ENCODE results near the gene HES4.

The HES4 gene

DNA sequence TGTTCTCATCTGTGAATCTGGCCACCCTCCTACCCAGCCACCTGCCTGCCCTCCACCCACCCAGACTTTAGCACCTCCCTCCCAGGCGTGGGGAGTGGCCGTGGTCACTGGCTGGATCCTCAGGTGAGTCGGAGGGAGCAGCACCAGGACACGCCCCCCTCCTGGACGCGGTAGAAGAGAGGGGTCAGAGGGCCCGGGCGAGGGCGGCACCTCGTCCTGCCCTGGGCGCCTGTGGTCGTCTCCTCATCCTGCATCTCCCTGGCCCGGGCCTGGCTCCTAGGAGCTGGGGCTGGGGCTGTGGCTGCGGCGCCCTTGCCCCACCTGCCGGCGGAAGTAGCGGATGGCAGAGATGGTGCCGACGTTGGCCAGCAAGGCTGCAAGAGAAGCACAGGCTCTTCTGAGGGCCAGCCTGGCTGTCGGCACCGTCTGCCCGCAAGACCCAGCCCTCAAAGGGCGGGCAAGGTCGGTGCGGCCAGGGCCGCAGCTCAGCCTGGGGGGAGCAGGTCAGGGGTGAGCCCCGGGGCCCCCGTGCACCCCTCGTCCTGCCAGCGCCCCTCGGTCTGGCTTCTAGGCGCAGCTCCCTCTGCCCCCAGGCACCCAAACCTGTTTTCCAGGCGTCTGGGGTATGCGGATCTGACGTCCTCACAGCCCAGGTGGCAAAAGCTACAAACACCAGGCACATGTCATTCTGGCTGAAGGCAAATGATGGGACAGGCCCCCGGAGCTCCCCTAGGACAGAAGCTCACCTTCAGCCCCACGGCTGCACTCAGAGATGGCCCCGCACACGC is 23.8 kb downstream of the HES4 start:
- Histone ChIP-seq H3K27ac (ENCODE audit: low read length) (peak overlapping the region; percentile 69), H3K9ac (ENCODE audit: low read length in 2 of 2) (peak overlapping the region in 1 of 2 donors; percentile 60), H3K4me1 (ENCODE audit: control insufficient read depth, insufficient read depth, low read length) (peaks cover 12% of the 10 kb centered on the region), H3K4me3 (ENCODE audit: low read length in 2 of 2) (peak overlapping the region; percentile 31 to 77), H3K27me3 (ENCODE audit: control insufficient read depth in 1 of 2, insufficient read depth in 2 of 2, low read length in 2 of 2) (peaks cover 12 to 46% of the 10 kb centered on the region in 2 donors), H3K36me3 (ENCODE audit: control insufficient read depth in 2 of 2, insufficient read depth in 2 of 2, low read length in 2 of 2) (no peaks in the 10 kb centered on the region), H3K9me3 (ENCODE audit: control insufficient read depth in 2 of 2, low read length in 2 of 2) (no peaks in the 10 kb centered on the region)

GRCh38 chr1:975365-975764 is 24.5 kb downstream of the HES4 start:
- Histone ChIP-seq H3K9ac (ENCODE audit: low read length in 2 of 2) (no peak overlapping the region), H3K27ac (ENCODE audit: low read length) (no peak overlapping the region), H3K27me3 (ENCODE audit: control insufficient read depth in 1 of 2, insufficient read depth in 2 of 2, low read length in 2 of 2) (peaks cover 16 to 52% of the 10 kb centered on the region in 2 donors), H3K36me3 (ENCODE audit: control insufficient read depth in 2 of 2, insufficient read depth in 2 of 2, low read length in 2 of 2) (no peaks in the 10 kb centered on the region), H3K4me3 (ENCODE audit: low read length in 2 of 2) (peak overlapping the region in 1 of 2 donors; percentile 77), H3K4me1 (ENCODE audit: control insufficient read depth, insufficient read depth, low read length) (peaks cover 12% of the 10 kb centered on the region), H3K9me3 (ENCODE audit: control insufficient read depth in 2 of 2, low read length in 2 of 2) (no peaks in the 10 kb centered on the region)

GRCh38 chr1:974687-975328 is 25.1 kb downstream of the HES4 start:
- Histone ChIP-seq H3K4me1 (ENCODE audit: control insufficient read depth, insufficient read depth, low read length) (peaks cover 12% of the 10 kb centered on the region), H3K36me3 (ENCODE audit: control insufficient read depth in 2 of 2, insufficient read depth in 2 of 2, low read length in 2 of 2) (no peaks in the 10 kb centered on the region), H3K4me3 (ENCODE audit: low read length in 2 of 2) (no peak overlapping the region), H3K9ac (ENCODE audit: low read length in 2 of 2) (no peak overlapping the region), H3K27me3 (ENCODE audit: control insufficient read depth in 1 of 2, insufficient read depth in 2 of 2, low read length in 2 of 2) (peaks cover 20 to 57% of the 10 kb centered on the region in 2 donors), H3K9me3 (ENCODE audit: control insufficient read depth in 2 of 2, low read length in 2 of 2) (no peaks in the 10 kb centered on the region), H3K27ac (ENCODE audit: low read length) (no peak overlapping the region)

DNA sequence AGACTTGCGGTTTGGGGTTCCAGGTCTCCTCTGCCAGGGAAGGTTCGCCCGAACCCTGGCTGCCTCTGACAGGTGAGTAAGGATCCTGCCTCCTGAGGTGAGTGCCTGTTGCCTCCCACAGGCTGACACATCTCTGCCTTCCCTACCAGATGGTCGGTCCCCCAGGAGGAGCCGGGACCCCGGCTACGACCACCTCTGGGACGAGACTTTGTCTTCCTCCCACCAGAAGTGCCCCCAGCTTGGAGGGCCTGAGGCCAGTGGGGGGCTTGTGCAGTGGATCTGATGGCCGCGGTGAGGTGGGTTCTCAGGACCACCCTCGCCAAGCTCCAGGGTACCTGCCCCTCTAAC is 25.6 kb downstream of the HES4 start:
- no peaks in the 10 kb centered on the region for H3K36me3 ChIP-seq (ENCODE audit: control insufficient read depth in 2 of 2, insufficient read depth in 2 of 2, low read length in 2 of 2)
- H3K4me3 ChIP-seq (ENCODE audit: low read length in 2 of 2): no peak overlapping the region
- peaks cover 12% of the 10 kb centered on the region for H3K4me1 ChIP-seq (ENCODE audit: control insufficient read depth, insufficient read depth, low read length)
- no peak overlapping the region for H3K27ac ChIP-seq (ENCODE audit: low read length)
- no peaks in the 10 kb centered on the region for H3K9me3 ChIP-seq (ENCODE audit: control insufficient read depth in 2 of 2, low read length in 2 of 2)
- peaks cover 25 to 57% of the 10 kb centered on the region in 2 donors for H3K27me3 ChIP-seq (ENCODE audit: control insufficient read depth in 1 of 2, insufficient read depth in 2 of 2, low read length in 2 of 2)
- H3K9ac ChIP-seq (ENCODE audit: low read length in 2 of 2): no peak overlapping the region

- H3K4me1 ChIP-seq (ENCODE audit: control insufficient read depth, insufficient read depth, low read length): peaks cover 12% of the 10 kb centered on the region
- no peak overlapping the region for H3K27ac ChIP-seq (ENCODE audit: low read length)
- no peak overlapping the region for H3K9ac ChIP-seq (ENCODE audit: low read length in 2 of 2)
- no peaks in the 10 kb centered on the region for H3K36me3 ChIP-seq (ENCODE audit: control insufficient read depth in 2 of 2, insufficient read depth in 2 of 2, low read length in 2 of 2)
- H3K27me3 ChIP-seq (ENCODE audit: control insufficient read depth in 1 of 2, insufficient read depth in 2 of 2, low read length in 2 of 2): peaks cover 30 to 59% of the 10 kb centered on the region in 2 donors
- no peaks in the 10 kb centered on the region for H3K9me3 ChIP-seq (ENCODE audit: control insufficient read depth in 2 of 2, low read length in 2 of 2)
- H3K4me3 ChIP-seq (ENCODE audit: low read length in 2 of 2): no peak overlapping the region
Measured at GRCh38 chr1:973459-974292, 26.2 kb downstream of the HES4 start.

- H3K27me3 ChIP-seq (ENCODE audit: control insufficient read depth in 1 of 2, insufficient read depth in 2 of 2, low read length in 2 of 2): peaks cover 38 to 64% of the 10 kb centered on the region in 2 donors
Measured at GRCh38 chr1:972726-973458, 27.0 kb downstream of the HES4 start.

DNA sequence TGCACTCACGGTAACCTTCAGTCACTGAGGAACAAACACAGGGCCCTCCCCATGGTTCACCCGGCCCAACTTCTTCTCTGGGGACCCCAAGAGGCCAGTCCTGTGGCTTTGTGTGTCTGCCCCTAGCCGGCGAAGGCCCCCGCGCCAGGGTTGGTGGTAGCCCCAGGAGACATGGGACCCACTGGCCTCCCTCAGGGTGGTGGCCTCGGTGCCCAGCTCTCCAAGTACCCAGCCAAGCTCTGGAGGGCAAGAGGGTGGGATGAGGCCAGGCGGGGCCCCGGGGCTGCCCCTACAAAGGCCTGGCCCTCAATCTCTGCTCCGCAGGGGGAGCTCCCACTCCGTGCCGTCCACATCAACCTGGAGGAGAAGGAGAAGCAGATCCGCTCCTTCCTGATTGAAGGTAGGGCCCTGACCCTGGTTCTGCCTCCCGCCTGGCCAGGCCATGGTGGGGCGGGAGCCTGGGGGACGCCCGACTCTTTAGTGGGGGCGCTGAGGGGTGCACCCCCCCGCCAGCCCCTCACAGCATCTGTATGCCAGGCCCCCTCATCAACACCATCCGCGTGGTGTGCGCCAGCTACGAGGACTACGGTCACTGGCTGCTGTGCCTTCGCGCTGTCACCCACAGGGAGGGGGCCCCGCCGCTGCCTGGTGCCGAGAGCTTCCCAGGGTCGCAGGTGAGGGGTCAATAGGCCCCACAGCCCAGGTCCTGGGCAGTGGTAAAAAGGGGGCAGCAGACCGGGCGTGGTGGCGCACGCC is 28.0 kb downstream of the HES4 start:
- H3K4me3 ChIP-seq (ENCODE audit: low read length in 2 of 2): no peak overlapping the region
- H3K36me3 ChIP-seq (ENCODE audit: control insufficient read depth in 2 of 2, insufficient read depth in 2 of 2, low read length in 2 of 2): no peaks in the 10 kb centered on the region
- peaks cover 45 to 68% of the 10 kb centered on the region in 2 donors for H3K27me3 ChIP-seq (ENCODE audit: control insufficient read depth in 1 of 2, insufficient read depth in 2 of 2, low read length in 2 of 2)
- peaks cover 19% of the 10 kb centered on the region for H3K4me1 ChIP-seq (ENCODE audit: control insufficient read depth, insufficient read depth, low read length)
- H3K9me3 ChIP-seq (ENCODE audit: control insufficient read depth in 2 of 2, low read length in 2 of 2): no peaks in the 10 kb centered on the region
- H3K9ac ChIP-seq (ENCODE audit: low read length in 2 of 2): no peak overlapping the region
- H3K27ac ChIP-seq (ENCODE audit: low read length): no peak overlapping the region

More at GRCh38 chr1:972726-973458, 27.0 kb downstream of the HES4 start:
- H3K4me3 ChIP-seq (ENCODE audit: low read length in 2 of 2): no peak overlapping the region
- H3K4me1 ChIP-seq (ENCODE audit: control insufficient read depth, insufficient read depth, low read length): peaks cover 12% of the 10 kb centered on the region
- H3K27ac ChIP-seq (ENCODE audit: low read length): no peak overlapping the region
- H3K9me3 ChIP-seq (ENCODE audit: control insufficient read depth in 2 of 2, low read length in 2 of 2): no peaks in the 10 kb centered on the region
- H3K36me3 ChIP-seq (ENCODE audit: control insufficient read depth in 2 of 2, insufficient read depth in 2 of 2, low read length in 2 of 2): no peaks in the 10 kb centered on the region
- no peak overlapping the region for H3K9ac ChIP-seq (ENCODE audit: low read length in 2 of 2)

GRCh38 chr1:970973-971730 is 28.7 kb downstream of the HES4 start:
- H3K4me3 ChIP-seq (ENCODE audit: low read length in 2 of 2): no peak overlapping the region
- peaks cover 45 to 66% of the 10 kb centered on the region in 2 donors for H3K27me3 ChIP-seq (ENCODE audit: control insufficient read depth in 1 of 2, insufficient read depth in 2 of 2, low read length in 2 of 2)
- H3K9me3 ChIP-seq (ENCODE audit: control insufficient read depth in 2 of 2, low read length in 2 of 2): no peaks in the 10 kb centered on the region
- no peak overlapping the region for H3K27ac ChIP-seq (ENCODE audit: low read length)
- no peak overlapping the region for H3K9ac ChIP-seq (ENCODE audit: low read length in 2 of 2)
- peaks cover 23% of the 10 kb centered on the region for H3K4me1 ChIP-seq (ENCODE audit: control insufficient read depth, insufficient read depth, low read length)
- H3K36me3 ChIP-seq (ENCODE audit: control insufficient read depth in 2 of 2, insufficient read depth in 2 of 2, low read length in 2 of 2): no peaks in the 10 kb centered on the region

GRCh38 chr1:970242-970972 is 29.5 kb downstream of the HES4 start:
- Histone ChIP-seq H3K27me3 (ENCODE audit: control insufficient read depth in 1 of 2, insufficient read depth in 2 of 2, low read length in 2 of 2) (peaks cover 45 to 59% of the 10 kb centered on the region in 2 donors), H3K9ac (ENCODE audit: low read length in 2 of 2) (no peak overlapping the region), H3K4me3 (ENCODE audit: low read length in 2 of 2) (no peak overlapping the region), H3K9me3 (ENCODE audit: control insufficient read depth in 2 of 2, low read length in 2 of 2) (no peaks in the 10 kb centered on the region), H3K4me1 (ENCODE audit: control insufficient read depth, insufficient read depth, low read length) (peaks cover 20% of the 10 kb centered on the region), H3K36me3 (ENCODE audit: control insufficient read depth in 2 of 2, insufficient read depth in 2 of 2, low read length in 2 of 2) (no peaks in the 10 kb centered on the region), H3K27ac (ENCODE audit: low read length) (no peak overlapping the region)

All from stomach smooth muscle (tissue), 2 donors.